Right lobe of liver (tissue), 4 donors: ENCODE results near the gene SPINT2.

Experiments
- POLR2A ChIP-seq: fragments of 450-650 bp; IDR thresholded peaks from one replicate; pipeline ENCODE4 v1.6.1; 2017; ENCODE audit warnings: antibody characterized with exemption, mild to moderate bottlenecking
- TF ChIP-seq, protein P1 (sequence below), 4 donors: fragments of 200-600 bp in 3 of 4; fragments of 450-650 bp in 1 of 4; IDR thresholded peaks; one replicate each; pipeline versions ENCODE4 v1.5.1 to v1.8.0; 2016 to 2022; ENCODE audit warnings: antibody characterized with exemption in 4 of 4, mild to moderate bottlenecking in 2 of 4
- donor health status: DM: no; HTN: no; CAD: no.
- donor health status: DM: no; HTN: no; CAD: no.
- donor health status: DM: no; HTN: yes; CAD: no.

DNA sequence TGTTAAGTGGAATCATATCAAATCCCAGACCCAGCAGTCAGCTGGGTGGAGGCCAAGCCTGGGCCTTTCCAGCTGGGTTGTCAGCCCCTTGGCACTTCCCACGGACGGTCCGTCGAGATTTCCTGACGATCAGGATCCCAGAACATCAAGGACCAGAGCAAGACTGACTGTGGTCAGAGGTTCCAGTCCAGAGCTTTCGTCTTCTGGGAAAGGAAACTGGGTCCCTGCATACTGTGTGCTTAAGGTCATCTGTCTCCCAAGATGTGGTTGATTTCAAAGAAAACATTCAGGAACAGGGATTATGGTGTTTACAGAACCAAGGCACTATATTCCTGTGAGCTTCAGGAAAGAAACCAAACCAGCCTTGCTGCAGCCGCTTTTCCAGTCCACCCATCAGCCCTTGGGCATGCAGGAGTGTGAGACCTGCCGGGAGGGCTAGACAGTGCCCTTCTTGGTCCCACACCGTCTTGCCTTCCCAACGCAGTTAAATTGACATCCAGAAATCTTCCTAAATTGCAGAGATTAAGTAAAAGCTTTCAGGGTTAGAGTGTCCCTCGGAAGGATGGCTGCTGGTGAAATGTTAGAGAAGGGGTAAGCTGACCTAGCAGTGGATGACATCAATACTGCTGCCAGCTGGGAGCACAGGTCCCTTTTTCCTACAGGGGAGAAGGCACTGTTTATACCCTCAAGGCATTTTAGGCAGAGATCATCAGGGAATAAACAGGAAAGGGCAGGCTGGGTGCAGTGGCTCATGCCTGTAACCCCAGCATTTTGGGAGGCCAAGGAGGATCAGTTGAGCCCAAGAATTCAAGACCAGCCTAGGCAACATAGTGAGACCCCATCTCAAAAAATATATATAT lies 34.7 kb downstream of the SPINT2 start:
- TF ChIP-seq, protein P1, sequence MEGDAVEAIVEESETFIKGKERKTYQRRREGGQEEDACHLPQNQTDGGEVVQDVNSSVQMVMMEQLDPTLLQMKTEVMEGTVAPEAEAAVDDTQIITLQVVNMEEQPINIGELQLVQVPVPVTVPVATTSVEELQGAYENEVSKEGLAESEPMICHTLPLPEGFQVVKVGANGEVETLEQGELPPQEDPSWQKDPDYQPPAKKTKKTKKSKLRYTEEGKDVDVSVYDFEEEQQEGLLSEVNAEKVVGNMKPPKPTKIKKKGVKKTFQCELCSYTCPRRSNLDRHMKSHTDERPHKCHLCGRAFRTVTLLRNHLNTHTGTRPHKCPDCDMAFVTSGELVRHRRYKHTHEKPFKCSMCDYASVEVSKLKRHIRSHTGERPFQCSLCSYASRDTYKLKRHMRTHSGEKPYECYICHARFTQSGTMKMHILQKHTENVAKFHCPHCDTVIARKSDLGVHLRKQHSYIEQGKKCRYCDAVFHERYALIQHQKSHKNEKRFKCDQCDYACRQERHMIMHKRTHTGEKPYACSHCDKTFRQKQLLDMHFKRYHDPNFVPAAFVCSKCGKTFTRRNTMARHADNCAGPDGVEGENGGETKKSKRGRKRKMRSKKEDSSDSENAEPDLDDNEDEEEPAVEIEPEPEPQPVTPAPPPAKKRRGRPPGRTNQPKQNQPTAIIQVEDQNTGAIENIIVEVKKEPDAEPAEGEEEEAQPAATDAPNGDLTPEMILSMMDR (IDR thresholded peaks at IDR 0.05), result no peak
- no peak for TF ChIP-seq POLR2A
